CD4-positive, alpha-beta memory T cell (primary cell): ENCODE data around the gene TEDC2. TPM values are rescaled to one million over a fixed set of nuclear protein-coding genes. Genes with fewer than 3 reads are reported as not detected.
A peak's percentile ranks its signal among the peaks of the same experiment; 100 is the strongest.

Experiments used
- CTCF ChIA-PET: fragments of 350-600 bp; sonication (Branson Sonifier 250); formaldehyde crosslinking; loops from one replicate; lab custom pipeline; 2021; ENCODE audit warnings: inconsistent platforms; ENCODE audit not compliant: partially characterized antibody; lab: Charles Lee
- POLR2A ChIA-PET: fragments of 350-600 bp; sonication (Branson Sonifier 250); formaldehyde crosslinking; loops from one replicate; lab custom pipeline; 2021; ENCODE audit not compliant: partially characterized antibody; lab: Charles Lee
- DNase-seq, 5 donors: peaks; one replicate each; pipeline versions ENCODE4 v3.0.0 to v3.0.0-alpha.2; 2020 to 2022; ENCODE audit warnings: mixed read lengths in 1 of 5
- H3K27ac ChIP-seq: one replicate; pipeline ENCODE4 v1.7.0; 2013; ENCODE audit warnings: low read depth, low read length
- H3K27me3 ChIP-seq: 2 replicates; pipeline ENCODE4 v1.7.0; 2013; ENCODE audit warnings: mild to moderate bottlenecking, low read length, moderate library complexity; ENCODE audit not compliant: insufficient read depth
- H3K36me3 ChIP-seq: 2 replicates; pipeline ENCODE4 v1.7.0; 2013; ENCODE audit warnings: mild to moderate bottlenecking, low read length, moderate library complexity; ENCODE audit not compliant: insufficient read depth
- H3K4me1 ChIP-seq: 2 replicates; pipeline ENCODE4 v1.7.0; 2013; ENCODE audit warnings: mild to moderate bottlenecking, low read length, moderate library complexity; ENCODE audit not compliant: insufficient read depth
- H3K4me3 ChIP-seq, 2 donors: one replicate each; pipeline ENCODE4 v1.7.0; 2013; ENCODE audit warnings: low read length in 2 of 2, mild to moderate bottlenecking in 1 of 2
- H3K9me3 ChIP-seq, 2 donors: one replicate each; pipeline ENCODE4 v1.7.0; 2013; ENCODE audit warnings: low read length in 2 of 2, control low read depth in 1 of 2; ENCODE audit not compliant: control insufficient read depth in 1 of 2
- H3K27ac Mint-ChIP-seq, 7 donors: one replicate each; pipeline ENCODE4 v1.8.0; 2020 to 2021; ENCODE audit warnings: mixed read lengths in 7 of 7, mild to moderate bottlenecking in 6 of 7, inconsistent platforms in 3 of 7, moderate library complexity in 3 of 7
- H3K27me3 Mint-ChIP-seq, 2 donors: one replicate each; pipeline ENCODE4 v1.8.0; 2020 to 2021; ENCODE audit warnings: mixed read lengths in 2 of 2
- H3K36me3 Mint-ChIP-seq, 2 donors: one replicate each; pipeline ENCODE4 v1.8.0; 2020 to 2021; ENCODE audit warnings: mixed read lengths in 2 of 2, inconsistent platforms in 1 of 2, mild to moderate bottlenecking in 1 of 2
- H3K4me1 Mint-ChIP-seq, 4 donors: one replicate each; pipeline ENCODE4 v1.8.0; 2020 to 2021; ENCODE audit warnings: mixed read lengths in 4 of 4, mild to moderate bottlenecking in 1 of 4
- H3K4me3 Mint-ChIP-seq, 8 donors: one replicate each; pipeline ENCODE4 v1.8.0; 2020 to 2021; ENCODE audit warnings: mixed read lengths in 8 of 8, mild to moderate bottlenecking in 7 of 8, moderate library complexity in 6 of 8, inconsistent platforms in 3 of 8
- H3K9me3 Mint-ChIP-seq, 8 donors: one replicate each; pipeline ENCODE4 v1.8.0; 2020 to 2021; ENCODE audit warnings: mixed read lengths in 8 of 8, mild to moderate bottlenecking in 5 of 8, inconsistent platforms in 3 of 8, moderate library complexity in 1 of 8
- intact Hi-C: fragments of 100-400 bp; cut with micrococcal nuclease; formaldehyde crosslinking; loops from one replicate; pipeline ENCODE4 v1.15.1; 2023
- polyA plus RNA-seq, 2 donors: library from polyadenylated mRNA; unstranded; fragments of 300-500 nt; fragmentation: Illumina TruSeq; gene quantifications; one replicate each; pipeline ENCODE4 v1.2.3, GENCODE V29; 2021
- total RNA-seq, 2 experiments: library from RNA; stranded (reverse); gene quantifications; one replicate each; pipeline ENCODE4 v1.2.3, GENCODE V29; 2021

Gene TEDC2
- total and polyA plus RNA-seq, 4 experiments from 2014 or later = 0.44 to 0.55 (median 0.44) TPM; not detected in 1

DNA sequence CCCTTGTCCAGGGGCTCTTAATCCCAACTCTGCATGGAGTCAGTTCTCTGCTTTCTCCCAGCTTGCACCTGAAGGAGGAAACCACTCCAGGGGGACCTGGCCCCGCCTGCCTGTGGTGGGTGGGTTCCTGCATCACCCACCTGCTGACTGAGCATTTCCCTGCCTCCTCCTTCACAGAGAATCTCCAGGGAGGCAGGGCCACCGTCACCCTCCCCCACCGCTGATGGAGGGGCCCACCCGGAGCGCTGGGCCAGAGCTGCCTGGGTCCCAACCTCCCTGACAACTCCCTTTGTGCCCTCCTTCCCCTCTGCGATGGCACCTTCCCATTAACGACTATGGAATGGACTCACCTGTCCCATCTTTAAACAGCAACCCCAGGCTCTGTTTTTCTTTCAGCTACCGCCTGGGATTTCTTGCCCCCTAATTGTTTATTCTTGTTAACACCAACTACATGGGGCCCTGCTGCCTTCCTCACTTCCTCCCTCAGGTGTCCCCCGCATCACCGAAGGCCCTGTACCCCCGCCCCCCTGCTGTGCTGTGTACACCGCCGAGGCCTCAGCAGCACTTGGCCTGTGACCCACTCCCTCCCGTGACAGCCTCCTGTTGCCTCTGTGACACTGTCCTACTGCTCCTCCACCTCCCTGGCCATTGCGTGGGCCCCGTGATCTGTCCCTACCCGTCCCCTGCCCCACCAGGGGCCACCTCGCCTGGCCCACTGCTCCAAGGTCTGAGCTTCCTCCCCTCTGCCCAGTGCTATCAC lies 842 bp upstream of the TEDC2 start:
- H3K27me3 ChIP-seq = no peaks in the 10 kb centered on the region
- Mint-ChIP-seq H3K4me3 (peak overlapping the region; percentile 86 to 93 (median 88)), H3K9me3 (no peaks in the 10 kb centered on the region), H3K4me1 (peaks cover 5 to 8% (median 6%) of the 10 kb centered on the region in 4 donors), H3K27me3 (no peaks in the 10 kb centered on the region), H3K36me3 (peaks cover 0 to 5% of the 10 kb centered on the region in 2 donors), H3K27ac (peak overlapping the region; percentile 38 to 90 (median 80))
- DNase-seq = no peak
- ChIA-PET CTCF (interaction anchor here (1.0 to 1.8 kb wide), 4 partner anchors 11 to 36 kb away, joined by 3 to 9 read pairs (median 4); partner anchors contain the start of gene CCNF), POLR2A (interaction anchor here (1.1 to 1.6 kb wide), 8 partner anchors 9 to 264 kb away, joined by 3 to 9 read pairs (median 4); partner anchors contain the start of genes ABCA3, ATP6V0C, CCNF and TBC1D24)
- intact Hi-C loops = no loop called here
- H3K4me1 ChIP-seq = peaks cover 14% of the 10 kb centered on the region
- H3K9me3 ChIP-seq = no peaks in the 10 kb centered on the region
- peak overlapping the region; percentile 42 to 56 for H3K4me3 ChIP-seq
- H3K36me3 ChIP-seq = no peaks in the 10 kb centered on the region
- H3K27ac ChIP-seq = peak overlapping the region; percentile 53

DNA sequence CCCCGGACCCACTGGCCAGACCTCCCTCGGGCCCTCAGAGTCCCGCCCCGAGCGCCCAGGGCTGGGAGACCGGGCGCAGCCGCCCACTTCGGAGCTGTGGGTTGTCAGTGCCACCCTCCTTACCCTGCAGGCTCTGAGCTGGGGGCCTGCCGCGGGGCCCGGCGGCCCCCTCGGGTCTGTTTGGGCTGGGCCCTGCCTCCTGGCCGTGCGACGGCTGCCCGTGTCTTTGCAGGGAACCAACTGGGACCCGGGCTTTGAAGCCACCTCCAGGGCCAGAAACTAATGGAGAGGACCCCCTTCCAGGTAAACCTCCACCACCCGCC lies 443 bp downstream of the TEDC2 start:
- H3K4me3 Mint-ChIP-seq = peak overlapping the region in 1 of 8 donors; percentile 54
- Histone ChIP-seq H3K27ac (no peak overlapping the region), H3K27me3 (no peaks in the 10 kb centered on the region), H3K9me3 (no peaks in the 10 kb centered on the region), H3K36me3 (no peaks in the 10 kb centered on the region), H3K4me1 (peaks cover 14% of the 10 kb centered on the region), H3K4me3 (peak overlapping the region in 1 of 2 donors; percentile 56)
- DNase-seq = no peak
- ChIA-PET CTCF (interaction anchor here (1.4 to 1.8 kb wide), 3 partner anchors 31 to 266 kb away, joined by 4 to 9 read pairs (median 4); partner anchors contain the start of gene CCNF), POLR2A (interaction anchor here (0.6 to 1.6 kb wide), 8 partner anchors 8 to 265 kb away, joined by 3 to 9 read pairs (median 4); partner anchors contain the start of genes ABCA3, CCNF, PDPK1 and TBC1D24)
- H3K9me3 Mint-ChIP-seq = no peaks in the 10 kb centered on the region
- H3K27ac Mint-ChIP-seq = no peak overlapping the region
- intact Hi-C loops = loop anchor here (1.0 to 2.0 kb wide), 5 partner anchors 15 to 413 kb away; partner anchors contain the start of genes CCNF, NTHL1, TBC1D24 and TSC2
- H3K36me3 Mint-ChIP-seq = peaks cover 0 to 5% of the 10 kb centered on the region in 2 donors
- peaks cover 5 to 8% (median 6%) of the 10 kb centered on the region in 4 donors for H3K4me1 Mint-ChIP-seq
- H3K27me3 Mint-ChIP-seq = peaks cover 0 to 1% of the 10 kb centered on the region in 2 donors

DNA sequence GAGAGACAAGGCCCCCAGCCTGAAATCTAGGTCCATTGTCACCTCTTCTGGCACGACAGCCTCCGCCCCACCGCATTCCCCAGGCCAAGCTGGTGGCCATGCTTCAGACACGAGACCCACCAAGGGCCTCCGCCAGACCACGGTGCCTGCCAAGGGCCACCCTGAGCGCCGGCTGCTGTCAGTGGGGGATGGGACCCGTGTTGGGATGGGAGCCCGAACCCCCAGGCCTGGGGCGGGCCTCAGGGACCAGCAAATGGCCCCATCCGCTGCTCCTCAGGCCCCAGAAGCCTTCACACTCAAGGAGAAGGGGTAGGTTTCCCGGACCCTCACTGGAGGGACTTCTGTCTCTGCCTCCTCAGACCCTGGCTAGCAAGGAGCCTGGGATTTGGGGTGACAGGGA lies 1.0 kb downstream of the TEDC2 start:
- ChIA-PET POLR2A (interaction anchor here (1.5 kb wide), 1 partner anchor 266 kb away, joined by 5 read pairs; no protein-coding TSS in a partner anchor), CTCF (interaction anchor here (1.5 kb wide), 1 partner anchor 266 kb away, joined by 4 read pairs; no protein-coding TSS in a partner anchor)
- peaks cover 0 to 1% of the 10 kb centered on the region in 2 donors for H3K27me3 Mint-ChIP-seq
- no peaks in the 10 kb centered on the region for H3K9me3 Mint-ChIP-seq
- peak in 1 of 5 donors; percentile 32 for DNase-seq
- no peaks in the 10 kb centered on the region for H3K9me3 ChIP-seq
- H3K4me3 Mint-ChIP-seq = peak overlapping the region in 1 of 8 donors; percentile 54
- H3K4me1 ChIP-seq = peaks cover 14% of the 10 kb centered on the region
- H3K4me3 ChIP-seq = no peak overlapping the region
- H3K27me3 ChIP-seq = no peaks in the 10 kb centered on the region
- H3K36me3 Mint-ChIP-seq = peaks cover 0 to 5% of the 10 kb centered on the region in 2 donors
- H3K36me3 ChIP-seq = no peaks in the 10 kb centered on the region
- intact Hi-C loops = loop anchor here (1.0 to 2.0 kb wide), 5 partner anchors 14 to 414 kb away; partner anchors contain the start of genes CCNF, NTHL1, TBC1D24 and TSC2
- H3K27ac ChIP-seq = no peak overlapping the region
- H3K27ac Mint-ChIP-seq = no peak overlapping the region
- peaks cover 5 to 8% (median 6%) of the 10 kb centered on the region in 4 donors for H3K4me1 Mint-ChIP-seq

DNA sequence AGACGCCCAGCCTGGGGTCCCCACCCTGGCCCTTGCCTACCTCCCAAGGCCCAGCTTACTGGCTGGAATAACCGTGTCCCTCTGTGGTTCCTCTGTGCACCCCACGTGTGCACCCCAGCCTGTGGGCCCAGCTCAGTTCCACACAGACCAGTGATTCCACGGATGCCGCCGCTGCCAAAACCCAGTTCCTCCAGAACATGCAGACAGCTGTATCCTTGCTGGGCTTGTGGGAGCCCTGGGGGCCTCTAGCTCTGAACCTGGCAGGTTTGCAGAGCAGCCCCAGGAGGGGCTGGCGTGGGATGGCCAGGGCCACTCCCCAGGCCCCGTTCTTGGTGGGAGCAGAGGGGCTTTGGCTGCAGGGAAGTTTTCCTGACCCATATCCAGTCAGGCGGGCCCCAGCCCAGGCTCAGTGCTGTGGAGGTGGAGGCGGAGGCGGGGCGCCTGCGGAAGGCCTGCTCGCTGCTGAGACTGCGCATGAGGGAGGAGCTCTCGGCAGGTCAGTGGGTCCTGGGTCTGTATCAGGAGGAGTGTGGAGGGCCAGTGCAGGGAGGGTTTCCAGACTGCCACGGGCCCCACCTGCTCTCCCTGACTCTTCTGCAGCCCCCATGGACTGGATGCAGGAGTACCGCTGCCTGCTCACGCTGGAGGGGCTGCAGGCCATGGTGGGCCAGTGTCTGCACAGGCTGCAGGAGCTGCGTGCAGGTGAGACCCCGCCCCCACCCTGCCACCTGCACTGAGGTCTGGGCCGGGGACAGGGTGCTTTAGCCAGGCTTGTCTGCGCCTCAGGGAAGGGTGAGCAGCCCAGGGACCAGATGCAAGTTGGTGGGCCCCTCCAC lies 2.3 kb downstream of the TEDC2 start:
- H3K27me3 ChIP-seq = no peaks in the 10 kb centered on the region
- ChIA-PET POLR2A (no interaction called here), CTCF (no interaction called here)
- intact Hi-C loops = no loop called here
- H3K9me3 ChIP-seq = no peaks in the 10 kb centered on the region
- Mint-ChIP-seq H3K27ac (no peak overlapping the region), H3K27me3 (peaks cover 0 to 1% of the 10 kb centered on the region in 2 donors), H3K4me1 (peaks cover 5 to 8% (median 6%) of the 10 kb centered on the region in 4 donors), H3K36me3 (peaks cover 0 to 3% of the 10 kb centered on the region in 2 donors), H3K9me3 (no peaks in the 10 kb centered on the region), H3K4me3 (no peak overlapping the region)
- H3K27ac ChIP-seq = no peak overlapping the region
- DNase-seq = peak in 1 of 5 donors; percentile 20
- H3K36me3 ChIP-seq = no peaks in the 10 kb centered on the region
- peaks cover 14% of the 10 kb centered on the region for H3K4me1 ChIP-seq
- H3K4me3 ChIP-seq = no peak overlapping the region

DNA sequence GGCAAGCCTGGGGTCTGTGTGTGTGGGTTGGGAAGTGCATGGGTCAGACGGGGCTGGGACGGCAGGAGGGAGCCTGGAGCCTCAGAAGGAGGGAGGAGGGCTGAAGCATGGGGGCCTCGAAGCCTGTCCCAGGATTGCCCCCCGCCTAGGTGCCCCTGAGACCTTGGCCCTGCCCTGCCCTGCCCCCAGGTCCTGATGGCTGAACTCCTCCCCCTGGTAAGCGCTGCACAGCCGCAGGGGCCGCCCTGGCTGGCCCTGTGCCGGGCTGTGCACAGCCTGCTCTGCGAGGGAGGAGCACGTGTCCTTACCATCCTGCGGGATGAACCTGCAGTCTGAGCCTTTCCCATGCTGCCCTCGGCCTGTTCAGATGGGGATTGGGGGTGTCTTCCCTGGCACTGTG lies 4.4 kb downstream of the TEDC2 start:
- H3K27ac Mint-ChIP-seq = no peak overlapping the region
- CTCF ChIA-PET = no interaction called here

DNA sequence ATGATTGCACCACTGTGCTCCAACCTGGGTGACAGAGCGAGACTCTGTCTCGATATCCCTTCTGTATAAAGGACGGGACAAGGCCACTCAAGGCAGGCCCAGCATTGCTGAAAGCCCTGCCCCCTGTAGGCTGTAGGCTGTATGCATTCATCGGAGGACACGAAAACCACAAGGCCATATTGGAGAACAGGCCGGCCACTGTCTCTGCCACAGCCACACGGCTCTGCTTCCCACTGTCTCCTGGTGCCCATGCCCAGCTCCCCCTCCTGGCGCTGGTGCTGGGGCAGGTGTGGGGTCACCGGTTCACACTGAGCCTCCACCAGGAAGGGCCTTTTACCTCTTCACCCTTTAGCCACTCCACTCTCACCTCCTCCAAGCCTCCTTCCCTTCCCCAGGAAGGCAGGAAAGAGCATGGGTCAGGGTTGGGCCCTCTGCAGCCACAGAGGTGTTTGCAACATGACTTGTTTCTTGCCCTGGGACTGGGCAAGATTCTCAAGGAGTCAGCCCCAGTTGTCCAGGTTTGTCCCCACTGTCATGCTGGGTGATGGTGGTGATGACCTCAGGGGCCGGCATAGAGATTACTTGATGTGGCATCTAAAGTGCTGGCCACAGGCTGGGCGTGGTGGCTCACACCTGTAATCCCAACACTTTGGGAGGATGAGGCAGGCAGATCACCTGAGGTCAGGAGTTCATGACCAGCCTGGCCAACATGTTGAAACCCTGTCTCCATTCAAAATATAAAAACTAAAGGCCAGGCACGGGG lies 5.9 kb downstream of the TEDC2 start:
- Histone ChIP-seq H3K27ac (no peak overlapping the region), H3K9me3 (no peaks in the 10 kb centered on the region), H3K36me3 (no peaks in the 10 kb centered on the region), H3K4me3 (no peak overlapping the region), H3K4me1 (peaks cover 8% of the 10 kb centered on the region), H3K27me3 (peaks cover 18% of the 10 kb centered on the region)
- H3K9me3 Mint-ChIP-seq = no peaks in the 10 kb centered on the region
- intact Hi-C loops = no loop called here
- H3K27me3 Mint-ChIP-seq = peaks cover 13 to 14% of the 10 kb centered on the region in 2 donors
- ChIA-PET CTCF (no interaction called here), POLR2A (no interaction called here)
- peaks cover 0 to 11% (median 2%) of the 10 kb centered on the region in 4 donors for H3K4me1 Mint-ChIP-seq
- H3K27ac Mint-ChIP-seq = no peak overlapping the region
- H3K36me3 Mint-ChIP-seq = no peaks in the 10 kb centered on the region
- DNase-seq = peak in 1 of 5 donors; percentile 7
- no peak overlapping the region for H3K4me3 Mint-ChIP-seq

More for the DNA sequence above, 4.4 kb downstream of the TEDC2 start:
- POLR2A ChIA-PET = no interaction called here
- intact Hi-C loops = no loop called here
- peaks cover 17% of the 10 kb centered on the region for H3K4me1 ChIP-seq
- H3K27ac ChIP-seq = no peak overlapping the region
- H3K4me3 ChIP-seq = no peak overlapping the region
- no peak overlapping the region for H3K4me3 Mint-ChIP-seq
- no peaks in the 10 kb centered on the region for H3K36me3 ChIP-seq
- DNase-seq = no peak
- no peaks in the 10 kb centered on the region for H3K9me3 Mint-ChIP-seq
- peaks cover 5% of the 10 kb centered on the region for H3K27me3 ChIP-seq
- peaks cover 2 to 9% of the 10 kb centered on the region in 2 donors for H3K27me3 Mint-ChIP-seq
- H3K9me3 ChIP-seq = no peaks in the 10 kb centered on the region
- peaks cover 4 to 11% (median 5%) of the 10 kb centered on the region in 4 donors for H3K4me1 Mint-ChIP-seq
- peaks cover 0 to 3% of the 10 kb centered on the region in 2 donors for H3K36me3 Mint-ChIP-seq
